K562 (cell line): Measurements from ENCODE around the gene PTHLH. TPM values are rescaled to one million over a fixed set of nuclear protein-coding genes. Genes with fewer than 3 reads are reported as not detected.

Experiments
- DACH1 ChIP-seq: fragments of 450-650 bp; IDR thresholded peaks from 2 replicates; pipeline ENCODE4 v1.6.1; 2018; ENCODE audit not compliant: partially characterized antibody
- LCOR ChIP-seq: sonication (generic); formaldehyde crosslinking; IDR thresholded peaks from 2 replicates; pipeline ENCODE4 v1.8.0; 2022; ENCODE audit warnings: mild to moderate bottlenecking, missing genetic modification reagents
- TRIM28 ChIP-seq: fragments of 450-650 bp; IDR thresholded peaks from 2 replicates; pipeline ENCODE4 v1.6.1; 2017
- polyA plus RNA-seq, 8 experiments: library from polyadenylated mRNA; depleted of rRNA in 4 of 8; stranded (reverse) in 5 of 8; unstranded in 3 of 8; fragments of >200 nt; fragmentation: Nextera tagmentation in 2 of 8; fragmentation: Illumina TruSeq in 1 of 8; extraction: Ambion mirVana in 2 of 8; extraction: Trizol in 1 of 8; gene quantifications; 2 replicates each; pipeline versions ENCODE4 v1.2.1 to v1.2.3, GENCODE V29; 2011 to 2014; ENCODE audit warnings: inconsistent platforms in 1 of 8, missing spikeins in 1 of 8
- total RNA-seq, 7 experiments: library from RNA; depleted of rRNA in 6 of 7; stranded (reverse); fragments of >200 nt in 6 of 7; fragmentation: Illumina TruSeq in 2 of 7; extraction: Trizol in 2 of 7; gene quantifications; 2 replicates each; pipeline versions ENCODE4 v1.2.1 to v1.2.3, GENCODE V29; 2011 to 2021; ENCODE audit warnings: low replicate concordance in 1 of 7
- TF ChIP-seq, protein P1 (sequence below): fragments of 450-650 bp; IDR thresholded peaks from 2 replicates; pipeline ENCODE4 v1.6.1; 2016; ENCODE audit warnings: mild to moderate bottlenecking, moderate library complexity
- TF ChIP-seq, protein P2 (sequence below), 2 experiments: fragments of 450-650 bp in 1 of 2; sonication (generic) in 1 of 2; formaldehyde crosslinking in 1 of 2; IDR thresholded peaks; 2 replicates each; pipeline versions ENCODE4 v1.7.1 to v1.9.0; 2016 to 2022; ENCODE audit warnings: inconsistent platforms in 1 of 2, mild to moderate bottlenecking in 1 of 2, missing genetic modification reagents in 1 of 2

The PTHLH gene
- total and polyA plus RNA-seq, 9 of the 15 experiments (the other 6 are each of a cell fraction or from before 2014, with no cell fraction given) = 0.14 to 2.5 (median 0.74) TPM

DNA sequence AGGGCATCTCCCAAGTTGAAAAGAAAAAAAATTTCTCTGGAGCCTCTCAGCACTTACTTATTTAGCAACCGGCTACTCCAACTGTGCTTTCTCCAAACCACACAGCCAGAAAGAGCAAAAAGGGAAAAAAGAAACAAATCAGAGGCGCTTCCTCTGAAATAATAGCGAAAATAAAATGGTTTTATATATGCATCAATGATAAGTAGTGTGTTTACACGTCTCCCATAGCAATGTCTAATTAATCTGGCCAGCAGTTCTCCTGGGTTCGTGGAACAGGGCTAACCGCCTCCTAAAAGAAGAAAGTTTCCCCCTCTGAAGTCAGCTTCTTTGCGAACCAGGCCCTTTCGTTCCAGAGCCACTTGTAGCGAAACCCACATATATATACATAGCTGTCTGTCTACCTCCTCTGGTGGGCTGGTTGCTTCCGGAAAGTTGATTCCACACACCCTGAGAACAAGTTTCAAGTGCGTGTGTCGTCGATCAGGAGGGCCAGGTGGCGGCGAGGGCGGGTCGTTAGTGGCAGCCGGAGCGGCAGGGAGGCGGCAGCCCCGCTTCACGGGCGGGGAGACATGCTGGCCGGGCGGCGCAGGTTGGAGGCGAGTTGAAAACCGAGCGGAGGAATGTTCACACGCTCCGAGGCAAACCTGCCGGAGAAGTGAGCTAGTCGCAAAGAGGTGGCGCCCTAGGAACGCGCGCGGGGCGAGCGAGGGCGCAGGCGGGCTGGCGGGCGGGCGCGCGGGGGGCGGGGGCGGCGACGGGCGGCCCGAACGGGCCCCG is 2.7 kb downstream of the PTHLH start (continued):
- TF ChIP-seq, protein P1, sequence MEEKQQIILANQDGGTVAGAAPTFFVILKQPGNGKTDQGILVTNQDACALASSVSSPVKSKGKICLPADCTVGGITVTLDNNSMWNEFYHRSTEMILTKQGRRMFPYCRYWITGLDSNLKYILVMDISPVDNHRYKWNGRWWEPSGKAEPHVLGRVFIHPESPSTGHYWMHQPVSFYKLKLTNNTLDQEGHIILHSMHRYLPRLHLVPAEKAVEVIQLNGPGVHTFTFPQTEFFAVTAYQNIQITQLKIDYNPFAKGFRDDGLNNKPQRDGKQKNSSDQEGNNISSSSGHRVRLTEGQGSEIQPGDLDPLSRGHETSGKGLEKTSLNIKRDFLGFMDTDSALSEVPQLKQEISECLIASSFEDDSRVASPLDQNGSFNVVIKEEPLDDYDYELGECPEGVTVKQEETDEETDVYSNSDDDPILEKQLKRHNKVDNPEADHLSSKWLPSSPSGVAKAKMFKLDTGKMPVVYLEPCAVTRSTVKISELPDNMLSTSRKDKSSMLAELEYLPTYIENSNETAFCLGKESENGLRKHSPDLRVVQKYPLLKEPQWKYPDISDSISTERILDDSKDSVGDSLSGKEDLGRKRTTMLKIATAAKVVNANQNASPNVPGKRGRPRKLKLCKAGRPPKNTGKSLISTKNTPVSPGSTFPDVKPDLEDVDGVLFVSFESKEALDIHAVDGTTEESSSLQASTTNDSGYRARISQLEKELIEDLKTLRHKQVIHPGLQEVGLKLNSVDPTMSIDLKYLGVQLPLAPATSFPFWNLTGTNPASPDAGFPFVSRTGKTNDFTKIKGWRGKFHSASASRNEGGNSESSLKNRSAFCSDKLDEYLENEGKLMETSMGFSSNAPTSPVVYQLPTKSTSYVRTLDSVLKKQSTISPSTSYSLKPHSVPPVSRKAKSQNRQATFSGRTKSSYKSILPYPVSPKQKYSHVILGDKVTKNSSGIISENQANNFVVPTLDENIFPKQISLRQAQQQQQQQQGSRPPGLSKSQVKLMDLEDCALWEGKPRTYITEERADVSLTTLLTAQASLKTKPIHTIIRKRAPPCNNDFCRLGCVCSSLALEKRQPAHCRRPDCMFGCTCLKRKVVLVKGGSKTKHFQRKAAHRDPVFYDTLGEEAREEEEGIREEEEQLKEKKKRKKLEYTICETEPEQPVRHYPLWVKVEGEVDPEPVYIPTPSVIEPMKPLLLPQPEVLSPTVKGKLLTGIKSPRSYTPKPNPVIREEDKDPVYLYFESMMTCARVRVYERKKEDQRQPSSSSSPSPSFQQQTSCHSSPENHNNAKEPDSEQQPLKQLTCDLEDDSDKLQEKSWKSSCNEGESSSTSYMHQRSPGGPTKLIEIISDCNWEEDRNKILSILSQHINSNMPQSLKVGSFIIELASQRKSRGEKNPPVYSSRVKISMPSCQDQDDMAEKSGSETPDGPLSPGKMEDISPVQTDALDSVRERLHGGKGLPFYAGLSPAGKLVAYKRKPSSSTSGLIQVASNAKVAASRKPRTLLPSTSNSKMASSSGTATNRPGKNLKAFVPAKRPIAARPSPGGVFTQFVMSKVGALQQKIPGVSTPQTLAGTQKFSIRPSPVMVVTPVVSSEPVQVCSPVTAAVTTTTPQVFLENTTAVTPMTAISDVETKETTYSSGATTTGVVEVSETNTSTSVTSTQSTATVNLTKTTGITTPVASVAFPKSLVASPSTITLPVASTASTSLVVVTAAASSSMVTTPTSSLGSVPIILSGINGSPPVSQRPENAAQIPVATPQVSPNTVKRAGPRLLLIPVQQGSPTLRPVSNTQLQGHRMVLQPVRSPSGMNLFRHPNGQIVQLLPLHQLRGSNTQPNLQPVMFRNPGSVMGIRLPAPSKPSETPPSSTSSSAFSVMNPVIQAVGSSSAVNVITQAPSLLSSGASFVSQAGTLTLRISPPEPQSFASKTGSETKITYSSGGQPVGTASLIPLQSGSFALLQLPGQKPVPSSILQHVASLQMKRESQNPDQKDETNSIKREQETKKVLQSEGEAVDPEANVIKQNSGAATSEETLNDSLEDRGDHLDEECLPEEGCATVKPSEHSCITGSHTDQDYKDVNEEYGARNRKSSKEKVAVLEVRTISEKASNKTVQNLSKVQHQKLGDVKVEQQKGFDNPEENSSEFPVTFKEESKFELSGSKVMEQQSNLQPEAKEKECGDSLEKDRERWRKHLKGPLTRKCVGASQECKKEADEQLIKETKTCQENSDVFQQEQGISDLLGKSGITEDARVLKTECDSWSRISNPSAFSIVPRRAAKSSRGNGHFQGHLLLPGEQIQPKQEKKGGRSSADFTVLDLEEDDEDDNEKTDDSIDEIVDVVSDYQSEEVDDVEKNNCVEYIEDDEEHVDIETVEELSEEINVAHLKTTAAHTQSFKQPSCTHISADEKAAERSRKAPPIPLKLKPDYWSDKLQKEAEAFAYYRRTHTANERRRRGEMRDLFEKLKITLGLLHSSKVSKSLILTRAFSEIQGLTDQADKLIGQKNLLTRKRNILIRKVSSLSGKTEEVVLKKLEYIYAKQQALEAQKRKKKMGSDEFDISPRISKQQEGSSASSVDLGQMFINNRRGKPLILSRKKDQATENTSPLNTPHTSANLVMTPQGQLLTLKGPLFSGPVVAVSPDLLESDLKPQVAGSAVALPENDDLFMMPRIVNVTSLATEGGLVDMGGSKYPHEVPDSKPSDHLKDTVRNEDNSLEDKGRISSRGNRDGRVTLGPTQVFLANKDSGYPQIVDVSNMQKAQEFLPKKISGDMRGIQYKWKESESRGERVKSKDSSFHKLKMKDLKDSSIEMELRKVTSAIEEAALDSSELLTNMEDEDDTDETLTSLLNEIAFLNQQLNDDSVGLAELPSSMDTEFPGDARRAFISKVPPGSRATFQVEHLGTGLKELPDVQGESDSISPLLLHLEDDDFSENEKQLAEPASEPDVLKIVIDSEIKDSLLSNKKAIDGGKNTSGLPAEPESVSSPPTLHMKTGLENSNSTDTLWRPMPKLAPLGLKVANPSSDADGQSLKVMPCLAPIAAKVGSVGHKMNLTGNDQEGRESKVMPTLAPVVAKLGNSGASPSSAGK = peak; percentile 93
- peak; percentile 68; the same call in 1 of the 2 replicates for TF ChIP-seq LCOR (CRISPR knock-in tag)
- TF ChIP-seq DACH1 = no peak
- peak; percentile 34; the same call in 1 of the 2 replicates for TF ChIP-seq TRIM28
- TF ChIP-seq, protein P2, sequence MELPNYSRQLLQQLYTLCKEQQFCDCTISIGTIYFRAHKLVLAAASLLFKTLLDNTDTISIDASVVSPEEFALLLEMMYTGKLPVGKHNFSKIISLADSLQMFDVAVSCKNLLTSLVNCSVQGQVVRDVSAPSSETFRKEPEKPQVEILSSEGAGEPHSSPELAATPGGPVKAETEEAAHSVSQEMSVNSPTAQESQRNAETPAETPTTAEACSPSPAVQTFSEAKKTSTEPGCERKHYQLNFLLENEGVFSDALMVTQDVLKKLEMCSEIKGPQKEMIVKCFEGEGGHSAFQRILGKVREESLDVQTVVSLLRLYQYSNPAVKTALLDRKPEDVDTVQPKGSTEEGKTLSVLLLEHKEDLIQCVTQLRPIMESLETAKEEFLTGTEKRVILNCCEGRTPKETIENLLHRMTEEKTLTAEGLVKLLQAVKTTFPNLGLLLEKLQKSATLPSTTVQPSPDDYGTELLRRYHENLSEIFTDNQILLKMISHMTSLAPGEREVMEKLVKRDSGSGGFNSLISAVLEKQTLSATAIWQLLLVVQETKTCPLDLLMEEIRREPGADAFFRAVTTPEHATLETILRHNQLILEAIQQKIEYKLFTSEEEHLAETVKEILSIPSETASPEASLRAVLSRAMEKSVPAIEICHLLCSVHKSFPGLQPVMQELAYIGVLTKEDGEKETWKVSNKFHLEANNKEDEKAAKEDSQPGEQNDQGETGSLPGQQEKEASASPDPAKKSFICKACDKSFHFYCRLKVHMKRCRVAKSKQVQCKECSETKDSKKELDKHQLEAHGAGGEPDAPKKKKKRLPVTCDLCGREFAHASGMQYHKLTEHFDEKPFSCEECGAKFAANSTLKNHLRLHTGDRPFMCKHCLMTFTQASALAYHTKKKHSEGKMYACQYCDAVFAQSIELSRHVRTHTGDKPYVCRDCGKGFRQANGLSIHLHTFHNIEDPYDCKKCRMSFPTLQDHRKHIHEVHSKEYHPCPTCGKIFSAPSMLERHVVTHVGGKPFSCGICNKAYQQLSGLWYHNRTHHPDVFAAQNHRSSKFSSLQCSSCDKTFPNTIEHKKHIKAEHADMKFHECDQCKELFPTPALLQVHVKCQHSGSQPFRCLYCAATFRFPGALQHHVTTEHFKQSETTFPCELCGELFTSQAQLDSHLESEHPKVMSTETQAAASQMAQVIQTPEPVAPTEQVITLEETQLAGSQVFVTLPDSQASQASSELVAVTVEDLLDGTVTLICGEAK (IDR thresholded peaks at IDR 0.05) = 0 out of 2 replicates have a peak, but pooled peaks have one; percentile 31
- TF ChIP-seq, protein P2 (CRISPR knock-in tag; IDR thresholded peaks at IDR 0.05) = no peak
